ENCODE results near the gene TSR3.

GRCh38 chr16:1367486-1368174 is 16.0 kb upstream of the TSR3 start:
- TF ChIP-seq POLR2AphosphoS5 (IDR thresholded peaks at IDR 0.05) (no peak), POLR2A (IDR thresholded peaks at IDR 0.05) (no peak), EP300 (IDR thresholded peaks at IDR 0.05) (no peak)
- TF ChIP-seq, protein P1, sequence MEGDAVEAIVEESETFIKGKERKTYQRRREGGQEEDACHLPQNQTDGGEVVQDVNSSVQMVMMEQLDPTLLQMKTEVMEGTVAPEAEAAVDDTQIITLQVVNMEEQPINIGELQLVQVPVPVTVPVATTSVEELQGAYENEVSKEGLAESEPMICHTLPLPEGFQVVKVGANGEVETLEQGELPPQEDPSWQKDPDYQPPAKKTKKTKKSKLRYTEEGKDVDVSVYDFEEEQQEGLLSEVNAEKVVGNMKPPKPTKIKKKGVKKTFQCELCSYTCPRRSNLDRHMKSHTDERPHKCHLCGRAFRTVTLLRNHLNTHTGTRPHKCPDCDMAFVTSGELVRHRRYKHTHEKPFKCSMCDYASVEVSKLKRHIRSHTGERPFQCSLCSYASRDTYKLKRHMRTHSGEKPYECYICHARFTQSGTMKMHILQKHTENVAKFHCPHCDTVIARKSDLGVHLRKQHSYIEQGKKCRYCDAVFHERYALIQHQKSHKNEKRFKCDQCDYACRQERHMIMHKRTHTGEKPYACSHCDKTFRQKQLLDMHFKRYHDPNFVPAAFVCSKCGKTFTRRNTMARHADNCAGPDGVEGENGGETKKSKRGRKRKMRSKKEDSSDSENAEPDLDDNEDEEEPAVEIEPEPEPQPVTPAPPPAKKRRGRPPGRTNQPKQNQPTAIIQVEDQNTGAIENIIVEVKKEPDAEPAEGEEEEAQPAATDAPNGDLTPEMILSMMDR (IDR thresholded peaks at IDR 0.05) = no peak

Measured in stomach (tissue), 4 donors.